Measurements from ENCODE around the gene HSPB9.

- no peak for TF ChIP-seq POLR2A (IDR thresholded peaks at IDR 0.05; ENCODE audit: low read depth, low read length)
- TF ChIP-seq POLR2AphosphoS5 (IDR thresholded peaks at IDR 0.05; ENCODE audit: low read depth, low read length): no peak
Observed at GRCh38 chr17:42136654-42137051, 14.0 kb downstream of the HSPB9 start.

All from GM12892 (cell line).